Karpas-422 (cell line): ENCODE data around the gene EFS. TPM values are rescaled to one million over a fixed set of nuclear protein-coding genes. Genes with fewer than 3 reads are reported as not detected.

Experiments
- DNase-seq: peaks from one replicate; pipeline ENCODE4 v3.0.0-alpha.2; 2015
- H2AFZ ChIP-seq: fragments of 200-600 bp; sonication (generic); 2 replicates; pipeline ENCODE4 v1.6.1; 2014; ENCODE audit warnings: antibody characterized with exemption, low read length, mixed read lengths
- H3K27ac ChIP-seq: fragments of 200-600 bp; sonication (generic); 2 replicates; pipeline ENCODE4 v1.5.1; 2014; ENCODE audit warnings: mild to moderate bottlenecking, low read length, moderate library complexity
- H3K27me3 ChIP-seq: fragments of 200-600 bp; sonication (generic); 2 replicates; pipeline ENCODE4 v1.6.1; 2014; ENCODE audit warnings: low read length, mixed read lengths
- H3K36me3 ChIP-seq: fragments of 200-600 bp; sonication (generic); 2 replicates; pipeline ENCODE4 v1.6.1; 2014; ENCODE audit warnings: low read length, mixed read lengths; ENCODE audit not compliant: insufficient read depth
- H3K4me1 ChIP-seq: fragments of 200-600 bp; sonication (generic); 2 replicates; pipeline ENCODE4 v1.6.1; 2014; ENCODE audit warnings: mild to moderate bottlenecking, low read length, mixed read lengths
- H3K4me2 ChIP-seq: fragments of 200-600 bp; sonication (generic); 2 replicates; pipeline ENCODE4 v1.6.1; 2014; ENCODE audit warnings: low read length, low read depth, mild to moderate bottlenecking; ENCODE audit not compliant: poor library complexity, severe bottlenecking
- H3K4me3 ChIP-seq: fragments of 200-600 bp; sonication (generic); 2 replicates; pipeline ENCODE4 v1.5.1; 2014; ENCODE audit warnings: mild to moderate bottlenecking, antibody characterized with exemption, low read length, mixed read lengths
- H3K79me2 ChIP-seq: fragments of 200-600 bp; sonication (generic); 2 replicates; pipeline ENCODE4 v1.6.1; 2014; ENCODE audit warnings: mild to moderate bottlenecking, low read length, mixed read lengths
- H3K9ac ChIP-seq: fragments of 200-600 bp; sonication (generic); 2 replicates; pipeline ENCODE4 v1.6.0; 2014; ENCODE audit warnings: low read length
- H3K9me2 ChIP-seq: fragments of 200-600 bp; sonication (generic), shearing (Covaris generic); replicated peaks from 2 replicates; pipeline ENCODE4 v1.6.0; 2014; ENCODE audit warnings: mild to moderate bottlenecking, low read length, moderate library complexity; ENCODE audit not compliant: insufficient read depth
- H3K9me3 ChIP-seq: fragments of 300-700, 200-600 bp; sonication (generic); 2 replicates; pipeline ENCODE4 v1.6.1; 2014; ENCODE audit warnings: low read length, mixed read lengths
- H4K20me1 ChIP-seq: fragments of 200-600 bp; sonication (generic); 2 replicates; pipeline ENCODE4 v1.6.1; 2014; ENCODE audit warnings: mild to moderate bottlenecking, antibody characterized with exemption, low read length, low read depth; ENCODE audit not compliant: insufficient read depth
- total RNA-seq: library from RNA; depleted of rRNA; stranded (reverse); fragments of >200 nt; shearing (Covaris generic); gene quantifications from 2 replicates; pipeline ENCODE4 v1.2.3, GENCODE V29; 2014; ENCODE audit warnings: low replicate concordance

EFS gene
- total RNA-seq, 1 experiment from 2014 or later = not detected

GRCh38 chr14:23372509-23372908 is 7.5 kb upstream of the EFS start, which contains the start of gene IL25:
Gene IL25 (plus strand): TSS chr14:23372809.
- Histone ChIP-seq H4K20me1 (no peaks in the 10 kb centered on the region; the same call in 1 of the 2 replicates), H3K9me3 (no peaks in the 10 kb centered on the region), H3K36me3 (no peaks in the 10 kb centered on the region), H3K79me2 (no peaks in the 10 kb centered on the region), H3K27me3 (no peaks in the 10 kb centered on the region), H3K4me3 (no peak within 1 kb of the TSS), H3K27ac (no peak within 1 kb of the TSS), H3K9ac (no peak within 1 kb of the TSS), H3K4me1 (no peaks in the 10 kb centered on the region), H3K4me2 (no peak within 1 kb of the TSS), H2AFZ (no peak within 1 kb of the TSS), H3K9me2 (no peaks in the 10 kb centered on the region)
- no peak for DNase-seq

GRCh38 chr14:23371865-23372264 is 6.9 kb upstream of the EFS start:
- H3K4me3 ChIP-seq = no peak overlapping the region
- H4K20me1 ChIP-seq = no peaks in the 10 kb centered on the region; the same call in 1 of the 2 replicates
- DNase-seq = no peak
- no peaks in the 10 kb centered on the region for H3K4me1 ChIP-seq
- H3K9ac ChIP-seq = no peak overlapping the region
- H3K27ac ChIP-seq = no peak overlapping the region
- no peaks in the 10 kb centered on the region for H3K9me2 ChIP-seq
- no peaks in the 10 kb centered on the region for H3K79me2 ChIP-seq
- no peaks in the 10 kb centered on the region for H3K36me3 ChIP-seq
- no peak overlapping the region for H2AFZ ChIP-seq
- H3K4me2 ChIP-seq = no peak overlapping the region
- no peaks in the 10 kb centered on the region for H3K27me3 ChIP-seq
- no peaks in the 10 kb centered on the region for H3K9me3 ChIP-seq

- no peaks in the 10 kb centered on the region for H3K79me2 ChIP-seq
- no peaks in the 10 kb centered on the region; the same call in 1 of the 2 replicates for H4K20me1 ChIP-seq
- H3K4me2 ChIP-seq = no peak overlapping the region
- H3K4me1 ChIP-seq = no peaks in the 10 kb centered on the region
- no peaks in the 10 kb centered on the region for H3K9me3 ChIP-seq
- no peak overlapping the region for H2AFZ ChIP-seq
- H3K27me3 ChIP-seq = no peaks in the 10 kb centered on the region
- no peaks in the 10 kb centered on the region for H3K36me3 ChIP-seq
- no peaks in the 10 kb centered on the region for H3K9me2 ChIP-seq
- no peak overlapping the region for H3K27ac ChIP-seq
- no peak overlapping the region for H3K9ac ChIP-seq
- H3K4me3 ChIP-seq = no peak overlapping the region
- no peak for DNase-seq
Observed at GRCh38 chr14:23370221-23370620, 5.2 kb upstream of the EFS start.

DNA sequence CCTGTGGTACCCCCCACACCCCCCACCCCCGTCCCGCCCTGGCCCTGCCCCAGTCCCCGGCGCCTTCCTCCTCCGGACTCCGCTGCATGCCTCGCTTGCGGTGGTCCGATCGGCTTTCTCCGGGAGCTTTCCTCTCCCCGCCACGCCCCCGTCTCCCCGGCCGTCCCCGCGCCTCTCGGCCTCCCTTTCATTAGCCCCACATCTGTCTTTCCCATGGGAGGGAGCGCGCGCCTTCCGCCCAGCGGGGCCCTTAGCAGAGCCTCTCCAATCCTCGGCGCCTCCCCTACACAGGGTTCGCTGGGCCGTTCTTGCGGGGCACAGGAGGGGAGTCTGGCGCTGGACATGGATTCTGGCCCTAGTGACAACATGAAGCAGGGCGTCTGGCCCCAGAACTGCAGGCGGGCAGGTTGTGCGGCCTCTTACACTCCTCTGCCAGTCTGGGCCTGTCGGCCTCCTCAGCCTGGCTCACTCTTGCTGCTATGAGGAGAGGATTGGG is 1.5 kb upstream of the EFS start:
- H3K4me3 ChIP-seq = no peak overlapping the region
- no peaks in the 10 kb centered on the region for H3K9me2 ChIP-seq
- H3K27me3 ChIP-seq = no peaks in the 10 kb centered on the region
- H3K4me2 ChIP-seq = no peak overlapping the region
- H3K36me3 ChIP-seq = no peaks in the 10 kb centered on the region
- H3K27ac ChIP-seq = no peak overlapping the region
- H3K79me2 ChIP-seq = no peaks in the 10 kb centered on the region
- H2AFZ ChIP-seq = no peak overlapping the region
- H3K4me1 ChIP-seq = no peaks in the 10 kb centered on the region
- no peak overlapping the region for H3K9ac ChIP-seq
- H3K9me3 ChIP-seq = no peaks in the 10 kb centered on the region
- DNase-seq = no peak
- H4K20me1 ChIP-seq = no peaks in the 10 kb centered on the region

DNA sequence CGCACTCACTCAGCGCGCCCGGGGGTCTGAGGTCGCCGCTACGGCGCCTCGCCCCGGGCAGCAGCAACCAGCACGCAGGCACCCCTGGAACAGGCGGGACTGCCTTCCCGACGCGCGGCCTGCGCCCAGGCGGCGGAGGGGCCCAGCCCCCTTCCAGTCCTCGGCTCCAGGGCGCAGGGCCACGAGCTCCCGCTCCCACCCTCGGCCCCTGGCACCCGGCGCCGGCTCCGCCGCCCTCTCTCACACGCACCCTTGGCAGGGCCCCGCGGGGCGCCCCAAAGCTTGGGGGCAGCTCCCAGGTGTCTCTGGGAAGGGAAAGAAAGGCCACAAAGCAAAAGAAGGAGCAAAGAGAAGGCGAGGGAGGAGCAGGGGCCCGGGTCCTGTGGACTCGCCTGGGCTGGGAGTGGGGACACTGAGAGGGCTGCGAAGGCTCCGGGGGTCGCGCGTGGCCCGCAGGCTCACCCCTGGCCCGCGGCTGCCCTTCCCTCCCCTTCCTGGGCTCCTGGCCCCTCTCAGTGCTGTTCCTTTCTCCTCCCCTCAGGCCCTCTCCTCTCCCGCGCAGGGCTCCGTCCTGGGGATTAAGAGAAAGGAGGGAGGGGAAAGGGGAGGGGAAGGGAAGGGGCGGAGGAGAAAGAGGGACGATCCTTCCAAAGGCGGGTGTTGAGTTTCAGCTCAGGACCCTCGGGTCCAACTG is 907 bp upstream of the EFS start:
- Histone ChIP-seq H3K27me3 (no peaks in the 10 kb centered on the region), H3K4me1 (no peaks in the 10 kb centered on the region), H3K4me2 (no peak overlapping the region), H3K36me3 (no peaks in the 10 kb centered on the region), H2AFZ (no peak overlapping the region), H3K9ac (no peak overlapping the region), H3K27ac (no peak overlapping the region), H3K9me2 (no peaks in the 10 kb centered on the region), H3K4me3 (no peak overlapping the region), H3K9me3 (no peaks in the 10 kb centered on the region), H3K79me2 (no peaks in the 10 kb centered on the region), H4K20me1 (no peaks in the 10 kb centered on the region)
- DNase-seq = no peak

DNA sequence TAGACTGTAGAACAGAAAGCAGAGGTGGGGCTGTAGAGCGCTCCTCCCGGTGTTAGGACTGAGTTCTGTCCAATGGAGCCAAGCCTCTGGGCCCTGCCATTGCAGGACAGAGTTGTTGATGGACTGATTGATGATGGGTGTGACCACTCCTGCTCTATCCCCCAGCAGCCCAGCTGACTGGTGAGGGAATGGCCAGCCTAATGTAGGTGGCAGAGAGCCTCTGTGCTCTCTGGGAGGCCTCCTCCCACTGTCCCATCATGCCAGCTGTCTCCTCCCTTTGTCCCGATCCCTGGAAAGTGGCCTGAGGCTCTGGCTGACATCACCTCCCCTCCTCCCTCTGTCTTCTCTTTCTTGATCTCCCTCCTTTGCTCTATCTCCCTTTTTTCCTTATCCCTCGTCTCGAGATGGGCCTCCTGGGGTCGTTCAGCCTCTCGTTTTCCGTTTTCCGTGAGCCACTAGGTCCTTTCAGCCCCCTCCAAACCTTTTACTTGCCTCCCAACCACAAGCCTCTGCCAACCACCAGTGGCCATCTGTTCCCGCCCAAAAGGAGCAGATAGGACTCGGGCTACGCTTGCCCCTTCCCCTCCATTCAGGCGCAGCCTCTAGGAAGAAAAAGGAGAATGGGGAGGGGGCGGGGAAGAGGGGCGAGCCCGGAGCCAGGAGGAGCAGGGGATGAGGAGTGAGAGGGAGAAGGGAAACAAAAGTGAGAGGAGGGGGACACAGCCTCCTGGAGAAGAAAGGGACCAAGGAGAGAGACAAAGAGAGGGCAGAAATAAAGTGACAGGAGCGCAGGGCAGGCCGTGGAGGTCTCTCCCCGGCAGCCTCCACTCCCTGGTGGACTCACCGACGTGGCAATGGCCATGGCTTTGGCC is 572 bp downstream of the EFS start:
- Histone ChIP-seq H3K27ac (no peak overlapping the region), H3K79me2 (no peaks in the 10 kb centered on the region), H3K4me3 (no peak overlapping the region), H3K4me1 (no peaks in the 10 kb centered on the region), H3K4me2 (no peak overlapping the region), H3K9me3 (no peaks in the 10 kb centered on the region), H3K27me3 (no peaks in the 10 kb centered on the region), H4K20me1 (no peaks in the 10 kb centered on the region), H3K9me2 (no peaks in the 10 kb centered on the region), H3K36me3 (no peaks in the 10 kb centered on the region), H3K9ac (no peak overlapping the region), H2AFZ (no peak overlapping the region)
- no peak for DNase-seq

DNA sequence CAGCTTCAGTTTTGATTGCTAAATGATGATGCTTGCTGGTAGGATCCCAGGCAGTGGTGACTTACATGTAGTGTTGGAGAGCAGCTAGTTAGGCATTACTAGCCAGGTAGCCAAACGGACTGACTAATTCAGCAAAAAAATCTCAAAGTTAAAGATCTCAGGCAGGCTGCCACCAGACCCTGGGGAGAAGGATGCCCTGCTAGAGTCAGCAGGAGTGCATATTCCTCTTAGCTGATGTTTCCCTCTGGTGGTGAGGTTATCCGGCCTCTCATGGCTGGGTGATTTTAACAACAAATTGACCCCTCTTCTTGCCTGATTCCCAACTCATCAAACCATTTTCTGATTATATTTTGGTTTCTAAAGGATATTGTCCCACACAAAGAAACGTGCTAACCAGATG is 2.8 kb downstream of the EFS start:
- no peaks in the 10 kb centered on the region for H3K36me3 ChIP-seq
- no peak for DNase-seq
- H3K4me2 ChIP-seq = no peak overlapping the region
- no peak overlapping the region for H2AFZ ChIP-seq
- no peaks in the 10 kb centered on the region for H3K79me2 ChIP-seq
- no peak overlapping the region for H3K4me3 ChIP-seq
- no peaks in the 10 kb centered on the region for H3K9me3 ChIP-seq
- no peak overlapping the region for H3K27ac ChIP-seq
- no peak overlapping the region for H3K9ac ChIP-seq
- no peaks in the 10 kb centered on the region for H3K9me2 ChIP-seq
- H3K4me1 ChIP-seq = no peaks in the 10 kb centered on the region
- no peaks in the 10 kb centered on the region for H4K20me1 ChIP-seq
- no peaks in the 10 kb centered on the region for H3K27me3 ChIP-seq

GRCh38 chr14:23361763-23362162 is 3.2 kb downstream of the EFS start:
- H3K9me3 ChIP-seq = no peaks in the 10 kb centered on the region
- H3K4me3 ChIP-seq = no peak overlapping the region
- no peaks in the 10 kb centered on the region for H3K27me3 ChIP-seq
- H3K9ac ChIP-seq = no peak overlapping the region
- no peak overlapping the region for H3K4me2 ChIP-seq
- no peak for DNase-seq
- no peaks in the 10 kb centered on the region for H4K20me1 ChIP-seq
- no peak overlapping the region for H2AFZ ChIP-seq
- no peaks in the 10 kb centered on the region for H3K79me2 ChIP-seq
- no peaks in the 10 kb centered on the region for H3K9me2 ChIP-seq
- no peak overlapping the region for H3K27ac ChIP-seq
- H3K4me1 ChIP-seq = no peaks in the 10 kb centered on the region
- no peaks in the 10 kb centered on the region for H3K36me3 ChIP-seq
